HG02763 (cell line): ENCODE data around the gene CRIM1.

Source experiments
- ATAC-seq: cut with Tn5 transposase; IDR thresholded peaks from one replicate; pipeline ENCODE4 v1.9.1; 2021; ENCODE audit warnings: mild to moderate bottlenecking, moderate library complexity; ENCODE audit not compliant: unreplicated experiment

CRIM1 gene

GRCh38 chr2:36371070-36371874 lies 15.7 kb downstream of the CRIM1 start:
- ATAC-seq, result no peak

- no peak for ATAC-seq
Measured at GRCh38 chr2:36371928-36372391, 16.4 kb downstream of the CRIM1 start.

- ATAC-seq, result no peak
Measured at GRCh38 chr2:36373149-36373926, 17.8 kb downstream of the CRIM1 start.

- no peak for ATAC-seq
Measured at GRCh38 chr2:36374585-36374984, 19.0 kb downstream of the CRIM1 start.

- ATAC-seq, result no peak
Measured at GRCh38 chr2:36376319-36376765, 20.8 kb downstream of the CRIM1 start.

GRCh38 chr2:36376992-36377738 lies 21.6 kb downstream of the CRIM1 start:
- ATAC-seq, result no peak

- no peak for ATAC-seq
Measured at GRCh38 chr2:36379710-36380448, 24.3 kb downstream of the CRIM1 start.

GRCh38 chr2:36380624-36381481 lies 25.3 kb downstream of the CRIM1 start:
- ATAC-seq, result no peak

GRCh38 chr2:36381993-36382392 lies 26.4 kb downstream of the CRIM1 start:
- no peak for ATAC-seq

GRCh38 chr2:36382472-36382871 lies 26.9 kb downstream of the CRIM1 start:
- ATAC-seq, result no peak

- ATAC-seq, result no peak
Measured at GRCh38 chr2:36383726-36384125, 28.1 kb downstream of the CRIM1 start.

- ATAC-seq, result no peak
Measured at GRCh38 chr2:36384454-36384853, 28.9 kb downstream of the CRIM1 start.

- no peak for ATAC-seq
Measured at GRCh38 chr2:36385603-36386002, 30.0 kb downstream of the CRIM1 start.

GRCh38 chr2:36387258-36387916 lies 31.8 kb downstream of the CRIM1 start:
- no peak for ATAC-seq

- ATAC-seq, result no peak
Measured at GRCh38 chr2:36388472-36388871, 32.9 kb downstream of the CRIM1 start.

- no peak for ATAC-seq
Measured at GRCh38 chr2:36389091-36389564, 33.5 kb downstream of the CRIM1 start.

- no peak for ATAC-seq
Measured at GRCh38 chr2:36389577-36389976, 34.0 kb downstream of the CRIM1 start.

GRCh38 chr2:36392571-36393255 lies 37.1 kb downstream of the CRIM1 start:
- no peak for ATAC-seq
